Astrocyte (in vitro differentiated cells and primary cell): ENCODE data around the gene CDKAL1. TPM values are rescaled to one million over a fixed set of nuclear protein-coding genes. Genes with fewer than 3 reads are reported as not detected.

Experiments
- DNase-seq: peaks from one replicate; pipeline ENCODE4 v3.0.0-alpha.2; 2010; ENCODE audit warnings: low read depth
- FAIRE-seq: peaks from 2 replicates; lab custom pipeline; 2011; peaks lifted over from hg19 to GRCh38; lab: Jason Lieb, UNC
- H2AFZ ChIP-seq: 2 replicates; pipeline ENCODE4 v1.6.0; 2012; ENCODE audit warnings: low read depth, low read length, inconsistent platforms
- H3K27ac ChIP-seq: 2 replicates; pipeline ENCODE4 v1.5.1; 2011; ENCODE audit warnings: low read depth, low read length, inconsistent platforms
- H3K27me3 ChIP-seq: 2 replicates; pipeline ENCODE4 v1.6.0; 2011; ENCODE audit warnings: low read length, inconsistent platforms; ENCODE audit not compliant: insufficient read depth
- H3K36me3 ChIP-seq: 2 replicates; pipeline ENCODE4 v1.5.1; 2011; ENCODE audit warnings: low read length, inconsistent platforms; ENCODE audit not compliant: insufficient read depth
- H3K4me1 ChIP-seq: 2 replicates; pipeline ENCODE4 v1.5.1; 2011; ENCODE audit warnings: low read length, inconsistent platforms; ENCODE audit not compliant: insufficient read depth
- H3K4me2 ChIP-seq: 2 replicates; pipeline ENCODE4 v1.6.0; 2012; ENCODE audit warnings: low read length, inconsistent platforms
- H3K4me3 ChIP-seq: 2 replicates; pipeline ENCODE4 v1.5.1; 2011; ENCODE audit warnings: low read depth, mild to moderate bottlenecking, low read length, inconsistent platforms; ENCODE audit not compliant: insufficient read depth
- H3K79me2 ChIP-seq: 2 replicates; pipeline ENCODE4 v1.6.0; 2012; ENCODE audit warnings: mild to moderate bottlenecking, low read length, inconsistent platforms; ENCODE audit not compliant: insufficient read depth
- H3K9ac ChIP-seq: 2 replicates; pipeline ENCODE4 v1.6.0; 2012; ENCODE audit warnings: mild to moderate bottlenecking, low read length, inconsistent platforms
- H3K9me3 ChIP-seq: 2 replicates; pipeline ENCODE4 v1.5.1; 2012; ENCODE audit warnings: low read depth, mild to moderate bottlenecking, low read length, inconsistent platforms; ENCODE audit not compliant: insufficient read depth
- H4K20me1 ChIP-seq: 2 replicates; pipeline ENCODE4 v1.6.0; 2012; ENCODE audit warnings: low read length, inconsistent platforms; ENCODE audit not compliant: insufficient read depth
- H3K27ac Mint-ChIP-seq: one replicate; pipeline ENCODE4 v1.8.0; 2021; ENCODE audit warnings: mild to moderate bottlenecking, mixed read lengths; ENCODE audit not compliant: unreplicated experiment
- H3K27me3 Mint-ChIP-seq: one replicate; pipeline ENCODE4 v1.8.0; 2021; ENCODE audit warnings: low read depth, mixed read lengths; ENCODE audit not compliant: unreplicated experiment
- H3K36me3 Mint-ChIP-seq: one replicate; pipeline ENCODE4 v1.8.0; 2021; ENCODE audit warnings: low read depth, mixed read lengths; ENCODE audit not compliant: unreplicated experiment
- H3K4me1 Mint-ChIP-seq: one replicate; pipeline ENCODE4 v1.8.0; 2021; ENCODE audit warnings: low read depth, mixed read lengths; ENCODE audit not compliant: unreplicated experiment
- H3K4me3 Mint-ChIP-seq: one replicate; pipeline ENCODE4 v1.8.0; 2021; ENCODE audit warnings: mild to moderate bottlenecking, moderate library complexity, mixed read lengths; ENCODE audit not compliant: unreplicated experiment
- H3K9me3 Mint-ChIP-seq: one replicate; pipeline ENCODE4 v1.8.0; 2021; ENCODE audit warnings: mild to moderate bottlenecking, mixed read lengths; ENCODE audit not compliant: unreplicated experiment
- EZH2 ChIP-seq: IDR thresholded peaks from 2 replicates; pipeline ENCODE4 v1.6.1; 2012; ENCODE audit warnings: mild to moderate bottlenecking, low read length, inconsistent platforms; ENCODE audit not compliant: insufficient read depth
- total RNA-seq: library from RNA; stranded (reverse); gene quantifications from 2 replicates; pipeline ENCODE4 v1.2.1, GENCODE V29; 2021
- TF ChIP-seq, protein P1 (sequence below): IDR thresholded peaks from 2 replicates; pipeline ENCODE4 v1.5.1; 2011; ENCODE audit warnings: low read depth, mild to moderate bottlenecking, inconsistent platforms, low read length, moderate library complexity; ENCODE audit not compliant: insufficient read depth

The CDKAL1 gene
- total RNA-seq, 1 donor from 2014 or later: 13.7 TPM

DNA sequence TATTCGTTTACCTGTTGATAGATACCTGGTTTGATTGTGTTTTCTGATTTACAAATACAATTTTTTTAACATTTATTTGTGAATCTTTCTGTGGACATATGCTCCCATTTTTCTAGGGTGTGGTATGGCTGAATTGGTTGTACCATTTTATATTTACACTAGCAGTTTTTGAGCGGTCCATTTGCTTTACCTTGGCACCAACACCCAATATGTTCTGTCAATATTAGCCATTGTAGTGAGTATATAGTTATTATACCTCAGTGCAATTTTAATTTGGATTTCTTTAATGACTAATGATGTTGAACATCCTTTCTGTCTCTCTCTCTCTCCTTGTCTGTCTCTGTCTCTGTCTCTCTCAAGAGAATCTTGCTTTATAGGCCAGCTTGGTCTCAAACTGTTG is 278.5 kb downstream of the CDKAL1 start:
- H3K4me3 Mint-ChIP-seq: no peak overlapping the region
- H3K36me3 Mint-ChIP-seq: no peaks in the 10 kb centered on the region
- no peaks in the 10 kb centered on the region for H3K27me3 ChIP-seq
- peak overlapping the region; percentile 99 for H3K27ac ChIP-seq
- DNase-seq: no peak
- no peak for FAIRE-seq
- H3K27me3 Mint-ChIP-seq: no peaks in the 10 kb centered on the region
- H3K4me1 ChIP-seq: peaks cover 8% of the 10 kb centered on the region
- H3K79me2 ChIP-seq: no peaks in the 10 kb centered on the region
- no peaks in the 10 kb centered on the region for H3K9me3 ChIP-seq
- no peaks in the 10 kb centered on the region for H3K9me3 Mint-ChIP-seq
- H2AFZ ChIP-seq: no peak overlapping the region
- H3K9ac ChIP-seq: no peak overlapping the region
- peaks cover 60% of the 10 kb centered on the region for H3K4me1 Mint-ChIP-seq
- TF ChIP-seq EZH2: no peak
- TF ChIP-seq, protein P1, sequence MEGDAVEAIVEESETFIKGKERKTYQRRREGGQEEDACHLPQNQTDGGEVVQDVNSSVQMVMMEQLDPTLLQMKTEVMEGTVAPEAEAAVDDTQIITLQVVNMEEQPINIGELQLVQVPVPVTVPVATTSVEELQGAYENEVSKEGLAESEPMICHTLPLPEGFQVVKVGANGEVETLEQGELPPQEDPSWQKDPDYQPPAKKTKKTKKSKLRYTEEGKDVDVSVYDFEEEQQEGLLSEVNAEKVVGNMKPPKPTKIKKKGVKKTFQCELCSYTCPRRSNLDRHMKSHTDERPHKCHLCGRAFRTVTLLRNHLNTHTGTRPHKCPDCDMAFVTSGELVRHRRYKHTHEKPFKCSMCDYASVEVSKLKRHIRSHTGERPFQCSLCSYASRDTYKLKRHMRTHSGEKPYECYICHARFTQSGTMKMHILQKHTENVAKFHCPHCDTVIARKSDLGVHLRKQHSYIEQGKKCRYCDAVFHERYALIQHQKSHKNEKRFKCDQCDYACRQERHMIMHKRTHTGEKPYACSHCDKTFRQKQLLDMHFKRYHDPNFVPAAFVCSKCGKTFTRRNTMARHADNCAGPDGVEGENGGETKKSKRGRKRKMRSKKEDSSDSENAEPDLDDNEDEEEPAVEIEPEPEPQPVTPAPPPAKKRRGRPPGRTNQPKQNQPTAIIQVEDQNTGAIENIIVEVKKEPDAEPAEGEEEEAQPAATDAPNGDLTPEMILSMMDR: no peak
- H3K4me2 ChIP-seq: no peak overlapping the region
- no peaks in the 10 kb centered on the region for H4K20me1 ChIP-seq
- peak overlapping the region; percentile 10 for H3K27ac Mint-ChIP-seq
- no peak overlapping the region for H3K4me3 ChIP-seq
- H3K36me3 ChIP-seq: no peaks in the 10 kb centered on the region

DNA sequence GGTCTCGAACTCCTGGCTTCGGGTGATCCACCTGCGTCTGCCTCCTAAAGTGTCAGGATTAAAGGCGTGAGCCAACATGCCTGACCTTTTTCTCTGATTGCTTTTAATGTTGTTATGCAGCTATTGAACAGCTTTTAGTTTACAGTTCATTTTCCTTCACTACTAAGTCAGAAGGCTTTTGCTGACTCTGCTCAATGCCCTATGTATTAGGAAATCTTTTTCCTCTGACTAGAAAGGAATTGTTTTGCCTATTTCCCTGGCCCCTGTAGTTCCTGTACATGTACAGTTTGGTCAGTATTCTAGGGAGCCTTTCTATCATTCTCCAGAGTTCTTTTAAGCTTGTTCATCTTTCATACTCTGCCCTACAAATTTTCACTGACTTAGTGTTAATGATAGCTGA is 280.2 kb downstream of the CDKAL1 start:
- H3K4me1 ChIP-seq: peaks cover 8% of the 10 kb centered on the region
- Mint-ChIP-seq H3K4me3 (no peak overlapping the region), H3K27me3 (no peaks in the 10 kb centered on the region), H3K27ac (peak overlapping the region; percentile 70), H3K36me3 (no peaks in the 10 kb centered on the region), H3K9me3 (no peaks in the 10 kb centered on the region), H3K4me1 (peaks cover 55% of the 10 kb centered on the region)
- no peaks in the 10 kb centered on the region for H3K36me3 ChIP-seq
- no peak overlapping the region for H3K9ac ChIP-seq
- DNase-seq: no peak
- no peak overlapping the region for H3K4me2 ChIP-seq
- no peak for FAIRE-seq
- H3K4me3 ChIP-seq: no peak overlapping the region
- no peaks in the 10 kb centered on the region for H3K27me3 ChIP-seq
- no peak overlapping the region for H2AFZ ChIP-seq
- H3K27ac ChIP-seq: no peak overlapping the region
- no peaks in the 10 kb centered on the region for H3K79me2 ChIP-seq
- no peaks in the 10 kb centered on the region for H4K20me1 ChIP-seq
- TF ChIP-seq EZH2: no peak
- TF ChIP-seq, protein P1: no peak
- H3K9me3 ChIP-seq: no peaks in the 10 kb centered on the region

DNA sequence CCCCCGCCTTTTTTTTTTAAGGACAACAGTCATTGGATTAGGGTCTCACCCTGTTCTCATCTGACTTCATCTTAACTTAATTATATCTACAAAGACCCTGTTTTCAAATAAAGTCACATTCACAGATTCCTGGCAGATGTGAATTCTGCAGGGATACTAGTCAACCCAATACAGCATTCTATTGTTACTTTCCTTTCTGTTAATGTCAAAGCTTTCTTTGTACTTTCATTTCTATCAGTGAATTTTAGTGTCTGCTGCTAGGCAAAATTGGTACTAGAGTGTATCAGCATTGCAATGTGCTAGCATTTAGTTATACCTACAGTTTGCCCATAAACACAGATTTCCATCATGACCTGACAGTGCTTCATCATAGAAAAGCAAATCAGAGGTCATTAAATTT is 281.9 kb downstream of the CDKAL1 start:
- Histone ChIP-seq H3K79me2 (no peaks in the 10 kb centered on the region), H3K36me3 (no peaks in the 10 kb centered on the region), H3K9ac (no peak overlapping the region), H3K27me3 (no peaks in the 10 kb centered on the region), H3K27ac (no peak overlapping the region), H3K4me2 (no peak overlapping the region), H3K9me3 (no peaks in the 10 kb centered on the region), H4K20me1 (no peaks in the 10 kb centered on the region), H3K4me1 (peaks cover 3% of the 10 kb centered on the region), H3K4me3 (no peak overlapping the region), H2AFZ (no peak overlapping the region)
- Mint-ChIP-seq H3K9me3 (peaks cover 2% of the 10 kb centered on the region), H3K27ac (no peak overlapping the region), H3K4me3 (no peak overlapping the region), H3K4me1 (peaks cover 42% of the 10 kb centered on the region), H3K27me3 (no peaks in the 10 kb centered on the region), H3K36me3 (no peaks in the 10 kb centered on the region)
- no peak for TF ChIP-seq EZH2
- TF ChIP-seq, protein P1: no peak
- no peak for FAIRE-seq
- DNase-seq: no peak
